ENCODE measurements around the gene TXN2.

DNA sequence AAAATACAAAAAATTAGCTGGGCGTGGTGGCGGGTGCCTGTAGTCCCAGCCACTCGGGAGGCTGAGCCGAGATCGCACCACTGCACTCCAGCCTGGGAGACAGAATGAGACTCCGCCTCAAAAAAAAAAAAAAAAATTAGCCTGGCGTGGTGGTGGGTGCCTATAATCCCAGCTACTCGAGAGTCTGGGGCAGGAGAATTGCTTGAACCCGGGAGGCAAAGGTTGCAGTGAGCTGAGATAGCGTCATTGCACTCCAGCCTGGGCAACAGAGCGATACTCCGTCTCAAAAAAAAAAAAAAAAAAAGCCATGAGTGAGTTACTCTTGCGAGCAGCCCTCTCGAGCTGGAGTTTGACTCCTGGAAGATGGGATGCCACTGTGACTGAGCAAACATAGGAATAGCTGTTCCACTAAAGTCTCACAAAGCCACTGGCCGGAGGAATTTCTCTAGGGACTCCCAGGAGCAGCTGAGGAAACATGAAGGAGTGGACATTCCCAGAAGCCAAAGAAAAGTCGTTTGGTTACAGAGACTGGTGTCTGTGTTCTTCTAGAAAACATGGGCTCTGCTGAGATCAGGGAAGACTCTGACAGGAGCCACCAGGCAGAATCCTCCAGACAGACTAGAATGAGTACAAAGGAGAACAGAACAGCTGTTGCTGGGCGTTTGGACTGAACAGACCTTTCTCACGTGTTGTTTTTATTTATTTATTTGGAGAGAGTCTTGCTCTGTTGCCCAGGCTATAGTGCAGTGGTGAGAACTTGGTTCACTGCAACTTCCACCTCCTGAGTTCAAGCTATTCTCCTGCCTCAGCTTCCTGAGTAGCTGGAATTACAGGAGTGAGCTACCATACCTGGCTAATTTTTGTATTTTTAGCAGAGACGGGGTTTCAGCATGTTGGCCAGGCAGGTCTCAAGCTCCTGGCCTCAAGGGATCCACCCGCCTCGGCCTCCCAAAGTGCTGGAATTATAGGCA lies 61.2 kb downstream of the TXN2 start:
- TF ChIP-seq, protein P1, sequence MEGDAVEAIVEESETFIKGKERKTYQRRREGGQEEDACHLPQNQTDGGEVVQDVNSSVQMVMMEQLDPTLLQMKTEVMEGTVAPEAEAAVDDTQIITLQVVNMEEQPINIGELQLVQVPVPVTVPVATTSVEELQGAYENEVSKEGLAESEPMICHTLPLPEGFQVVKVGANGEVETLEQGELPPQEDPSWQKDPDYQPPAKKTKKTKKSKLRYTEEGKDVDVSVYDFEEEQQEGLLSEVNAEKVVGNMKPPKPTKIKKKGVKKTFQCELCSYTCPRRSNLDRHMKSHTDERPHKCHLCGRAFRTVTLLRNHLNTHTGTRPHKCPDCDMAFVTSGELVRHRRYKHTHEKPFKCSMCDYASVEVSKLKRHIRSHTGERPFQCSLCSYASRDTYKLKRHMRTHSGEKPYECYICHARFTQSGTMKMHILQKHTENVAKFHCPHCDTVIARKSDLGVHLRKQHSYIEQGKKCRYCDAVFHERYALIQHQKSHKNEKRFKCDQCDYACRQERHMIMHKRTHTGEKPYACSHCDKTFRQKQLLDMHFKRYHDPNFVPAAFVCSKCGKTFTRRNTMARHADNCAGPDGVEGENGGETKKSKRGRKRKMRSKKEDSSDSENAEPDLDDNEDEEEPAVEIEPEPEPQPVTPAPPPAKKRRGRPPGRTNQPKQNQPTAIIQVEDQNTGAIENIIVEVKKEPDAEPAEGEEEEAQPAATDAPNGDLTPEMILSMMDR (IDR thresholded peaks at IDR 0.05), result no peak
- no peak for TF ChIP-seq POLR2AphosphoS5 (IDR thresholded peaks at IDR 0.05)
- TF ChIP-seq POLR2A (IDR thresholded peaks at IDR 0.05; ENCODE audit: low read depth), result no peak
- TF ChIP-seq EP300 (IDR thresholded peaks at IDR 0.05), result no peak

Data from esophagus muscularis mucosa (tissue), 4 donors.